HG03342 (cell line): Measurements from ENCODE around the gene TOP1.

Experiments used
- ATAC-seq: cut with Tn5 transposase; IDR thresholded peaks from one replicate; pipeline ENCODE4 v1.9.1; 2021; ENCODE audit warnings: mild to moderate bottlenecking, moderate library complexity; ENCODE audit not compliant: unreplicated experiment

Gene TOP1

GRCh38 chr20:41054070-41054846 is 25.6 kb downstream of the TOP1 start:
- no peak for ATAC-seq

- ATAC-seq, result no peak
These were observed 26.2 kb downstream of the TOP1 start for GRCh38 chr20:41054847-41055230.

- ATAC-seq, result no peak
These were observed 27.1 kb downstream of the TOP1 start for GRCh38 chr20:41055679-41056078.

- ATAC-seq, result no peak
These were observed 29.5 kb downstream of the TOP1 start for GRCh38 chr20:41057999-41058673.

GRCh38 chr20:41058674-41059635 is 30.3 kb downstream of the TOP1 start:
- ATAC-seq, result no peak

GRCh38 chr20:41061155-41061554 is 32.5 kb downstream of the TOP1 start:
- ATAC-seq, result no peak

GRCh38 chr20:41063442-41063841 is 34.8 kb downstream of the TOP1 start:
- no peak for ATAC-seq

- peak; percentile 69 for ATAC-seq
These were observed 35.8 kb downstream of the TOP1 start for GRCh38 chr20:41064377-41064776.

- no peak for ATAC-seq
These were observed 37.1 kb downstream of the TOP1 start for GRCh38 chr20:41065716-41066115.

- no peak for ATAC-seq
These were observed 40.2 kb downstream of the TOP1 start for GRCh38 chr20:41068806-41069205.

GRCh38 chr20:41072190-41072863 is 43.7 kb downstream of the TOP1 start:
- ATAC-seq, result no peak

GRCh38 chr20:41072915-41073314 is 44.3 kb downstream of the TOP1 start:
- no peak for ATAC-seq

- no peak for ATAC-seq
These were observed 45.8 kb downstream of the TOP1 start for GRCh38 chr20:41074441-41074840.

GRCh38 chr20:41076776-41077175 is 48.2 kb downstream of the TOP1 start:
- ATAC-seq, result no peak

- ATAC-seq, result no peak
These were observed 49.7 kb downstream of the TOP1 start for GRCh38 chr20:41078329-41078728.

GRCh38 chr20:41079066-41079465 is 50.4 kb downstream of the TOP1 start:
- no peak for ATAC-seq

GRCh38 chr20:41080866-41081265 is 52.2 kb downstream of the TOP1 start:
- ATAC-seq, result no peak

- ATAC-seq, result no peak
These were observed 52.7 kb downstream of the TOP1 start for GRCh38 chr20:41081276-41081814.

GRCh38 chr20:41082306-41082705 is 53.7 kb downstream of the TOP1 start:
- ATAC-seq, result no peak

- ATAC-seq, result no peak
These were observed 57.0 kb downstream of the TOP1 start for GRCh38 chr20:41085606-41086005.
